WTC11 (cell line): ENCODE results near the gene SLC44A5.

ENCODE experiments used
- CREB1 ChIP-seq: sonication (generic); formaldehyde crosslinking; IDR thresholded peaks from 2 replicates; pipeline ENCODE4 v1.8.0; 2023; ENCODE audit warnings: mild to moderate bottlenecking, missing genetic modification reagents
- OVOL2 ChIP-seq: fragments of 250-450 bp; sonication (Bioruptor Pico); IDR thresholded peaks from 2 replicates; pipeline ENCODE4 v1.9.0; 2021; ENCODE audit warnings: mild to moderate bottlenecking, borderline replicate concordance
- TEAD1 ChIP-seq: sonication (generic); formaldehyde crosslinking; IDR thresholded peaks from 2 replicates; pipeline ENCODE4 v1.8.0; 2022; ENCODE audit warnings: mild to moderate bottlenecking, missing genetic modification reagents
- TF ChIP-seq, protein P1 (sequence below): sonication (generic); formaldehyde crosslinking; IDR thresholded peaks from 2 replicates; pipeline ENCODE4 v1.8.1; 2023; ENCODE audit warnings: mild to moderate bottlenecking, missing genetic modification reagents
- TF ChIP-seq, protein P2 (sequence below): sonication (generic); formaldehyde crosslinking; conservative IDR thresholded peaks from 2 replicates; pipeline ENCODE4 v1.8.1; 2023; ENCODE audit warnings: mild to moderate bottlenecking, low read depth, missing genetic modification reagents, moderate library complexity
- TF ChIP-seq, protein P3 (sequence below): sonication (generic); formaldehyde crosslinking; IDR thresholded peaks from 2 replicates; pipeline ENCODE4 v1.8.0; 2022; ENCODE audit warnings: mild to moderate bottlenecking, missing genetic modification reagents
- TF ChIP-seq, protein P4 (sequence below): fragments of 200-600 bp; IDR thresholded peaks from 2 replicates; pipeline ENCODE4 v1.8.0; 2022; ENCODE audit warnings: antibody characterized with exemption
- TF ChIP-seq, protein P5 (sequence below): sonication (generic); formaldehyde crosslinking; IDR thresholded peaks from 2 replicates; pipeline ENCODE4 v1.8.1; 2023; ENCODE audit warnings: mild to moderate bottlenecking, missing genetic modification reagents, moderate library complexity
- TF ChIP-seq, protein P6 (sequence below): sonication (generic); formaldehyde crosslinking; IDR thresholded peaks from 2 replicates; pipeline ENCODE4 v1.8.0; 2022; ENCODE audit warnings: mild to moderate bottlenecking, missing genetic modification reagents
- TF ChIP-seq, protein P7 (sequence below): sonication (generic); formaldehyde crosslinking; IDR thresholded peaks from 2 replicates; pipeline ENCODE4 v1.8.1; 2023; ENCODE audit warnings: mild to moderate bottlenecking, missing genetic modification reagents, borderline replicate concordance

DNA sequence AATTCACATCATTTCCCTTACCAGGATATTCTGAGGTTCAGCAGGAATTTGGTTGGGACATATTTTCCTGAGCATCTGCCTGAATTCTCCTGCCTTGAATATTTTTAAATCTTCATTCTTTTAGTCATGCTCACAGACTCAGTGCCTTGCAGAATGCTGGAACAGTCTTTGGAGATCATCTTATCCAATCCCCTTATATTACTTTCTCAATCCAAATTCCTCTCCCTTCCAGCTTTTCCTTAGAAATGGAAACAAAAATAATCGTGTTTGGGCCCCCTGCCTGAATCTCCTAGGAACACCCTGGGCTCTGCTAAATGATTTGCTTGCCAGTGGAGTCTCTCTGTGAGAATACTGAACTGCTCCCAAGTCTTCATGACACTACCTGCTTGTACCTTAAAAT is 438.4 kb downstream of the SLC44A5 start:
- TF ChIP-seq, protein P1, sequence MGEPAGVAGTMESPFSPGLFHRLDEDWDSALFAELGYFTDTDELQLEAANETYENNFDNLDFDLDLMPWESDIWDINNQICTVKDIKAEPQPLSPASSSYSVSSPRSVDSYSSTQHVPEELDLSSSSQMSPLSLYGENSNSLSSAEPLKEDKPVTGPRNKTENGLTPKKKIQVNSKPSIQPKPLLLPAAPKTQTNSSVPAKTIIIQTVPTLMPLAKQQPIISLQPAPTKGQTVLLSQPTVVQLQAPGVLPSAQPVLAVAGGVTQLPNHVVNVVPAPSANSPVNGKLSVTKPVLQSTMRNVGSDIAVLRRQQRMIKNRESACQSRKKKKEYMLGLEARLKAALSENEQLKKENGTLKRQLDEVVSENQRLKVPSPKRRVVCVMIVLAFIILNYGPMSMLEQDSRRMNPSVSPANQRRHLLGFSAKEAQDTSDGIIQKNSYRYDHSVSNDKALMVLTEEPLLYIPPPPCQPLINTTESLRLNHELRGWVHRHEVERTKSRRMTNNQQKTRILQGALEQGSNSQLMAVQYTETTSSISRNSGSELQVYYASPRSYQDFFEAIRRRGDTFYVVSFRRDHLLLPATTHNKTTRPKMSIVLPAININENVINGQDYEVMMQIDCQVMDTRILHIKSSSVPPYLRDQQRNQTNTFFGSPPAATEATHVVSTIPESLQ (CRISPR knock-in tag) = no peak
- TF ChIP-seq, protein P2, sequence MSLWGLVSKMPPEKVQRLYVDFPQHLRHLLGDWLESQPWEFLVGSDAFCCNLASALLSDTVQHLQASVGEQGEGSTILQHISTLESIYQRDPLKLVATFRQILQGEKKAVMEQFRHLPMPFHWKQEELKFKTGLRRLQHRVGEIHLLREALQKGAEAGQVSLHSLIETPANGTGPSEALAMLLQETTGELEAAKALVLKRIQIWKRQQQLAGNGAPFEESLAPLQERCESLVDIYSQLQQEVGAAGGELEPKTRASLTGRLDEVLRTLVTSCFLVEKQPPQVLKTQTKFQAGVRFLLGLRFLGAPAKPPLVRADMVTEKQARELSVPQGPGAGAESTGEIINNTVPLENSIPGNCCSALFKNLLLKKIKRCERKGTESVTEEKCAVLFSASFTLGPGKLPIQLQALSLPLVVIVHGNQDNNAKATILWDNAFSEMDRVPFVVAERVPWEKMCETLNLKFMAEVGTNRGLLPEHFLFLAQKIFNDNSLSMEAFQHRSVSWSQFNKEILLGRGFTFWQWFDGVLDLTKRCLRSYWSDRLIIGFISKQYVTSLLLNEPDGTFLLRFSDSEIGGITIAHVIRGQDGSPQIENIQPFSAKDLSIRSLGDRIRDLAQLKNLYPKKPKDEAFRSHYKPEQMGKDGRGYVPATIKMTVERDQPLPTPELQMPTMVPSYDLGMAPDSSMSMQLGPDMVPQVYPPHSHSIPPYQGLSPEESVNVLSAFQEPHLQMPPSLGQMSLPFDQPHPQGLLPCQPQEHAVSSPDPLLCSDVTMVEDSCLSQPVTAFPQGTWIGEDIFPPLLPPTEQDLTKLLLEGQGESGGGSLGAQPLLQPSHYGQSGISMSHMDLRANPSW (CRISPR knock-in tag) = no peak
- TF ChIP-seq, protein P3, sequence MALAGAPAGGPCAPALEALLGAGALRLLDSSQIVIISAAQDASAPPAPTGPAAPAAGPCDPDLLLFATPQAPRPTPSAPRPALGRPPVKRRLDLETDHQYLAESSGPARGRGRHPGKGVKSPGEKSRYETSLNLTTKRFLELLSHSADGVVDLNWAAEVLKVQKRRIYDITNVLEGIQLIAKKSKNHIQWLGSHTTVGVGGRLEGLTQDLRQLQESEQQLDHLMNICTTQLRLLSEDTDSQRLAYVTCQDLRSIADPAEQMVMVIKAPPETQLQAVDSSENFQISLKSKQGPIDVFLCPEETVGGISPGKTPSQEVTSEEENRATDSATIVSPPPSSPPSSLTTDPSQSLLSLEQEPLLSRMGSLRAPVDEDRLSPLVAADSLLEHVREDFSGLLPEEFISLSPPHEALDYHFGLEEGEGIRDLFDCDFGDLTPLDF (CRISPR knock-in tag) = no peak
- TF ChIP-seq, protein P4, sequence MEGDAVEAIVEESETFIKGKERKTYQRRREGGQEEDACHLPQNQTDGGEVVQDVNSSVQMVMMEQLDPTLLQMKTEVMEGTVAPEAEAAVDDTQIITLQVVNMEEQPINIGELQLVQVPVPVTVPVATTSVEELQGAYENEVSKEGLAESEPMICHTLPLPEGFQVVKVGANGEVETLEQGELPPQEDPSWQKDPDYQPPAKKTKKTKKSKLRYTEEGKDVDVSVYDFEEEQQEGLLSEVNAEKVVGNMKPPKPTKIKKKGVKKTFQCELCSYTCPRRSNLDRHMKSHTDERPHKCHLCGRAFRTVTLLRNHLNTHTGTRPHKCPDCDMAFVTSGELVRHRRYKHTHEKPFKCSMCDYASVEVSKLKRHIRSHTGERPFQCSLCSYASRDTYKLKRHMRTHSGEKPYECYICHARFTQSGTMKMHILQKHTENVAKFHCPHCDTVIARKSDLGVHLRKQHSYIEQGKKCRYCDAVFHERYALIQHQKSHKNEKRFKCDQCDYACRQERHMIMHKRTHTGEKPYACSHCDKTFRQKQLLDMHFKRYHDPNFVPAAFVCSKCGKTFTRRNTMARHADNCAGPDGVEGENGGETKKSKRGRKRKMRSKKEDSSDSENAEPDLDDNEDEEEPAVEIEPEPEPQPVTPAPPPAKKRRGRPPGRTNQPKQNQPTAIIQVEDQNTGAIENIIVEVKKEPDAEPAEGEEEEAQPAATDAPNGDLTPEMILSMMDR = no peak
- no peak for TF ChIP-seq CREB1 (CRISPR knock-in tag)
- no peak for TF ChIP-seq TEAD1 (CRISPR knock-in tag)
- TF ChIP-seq, protein P5, sequence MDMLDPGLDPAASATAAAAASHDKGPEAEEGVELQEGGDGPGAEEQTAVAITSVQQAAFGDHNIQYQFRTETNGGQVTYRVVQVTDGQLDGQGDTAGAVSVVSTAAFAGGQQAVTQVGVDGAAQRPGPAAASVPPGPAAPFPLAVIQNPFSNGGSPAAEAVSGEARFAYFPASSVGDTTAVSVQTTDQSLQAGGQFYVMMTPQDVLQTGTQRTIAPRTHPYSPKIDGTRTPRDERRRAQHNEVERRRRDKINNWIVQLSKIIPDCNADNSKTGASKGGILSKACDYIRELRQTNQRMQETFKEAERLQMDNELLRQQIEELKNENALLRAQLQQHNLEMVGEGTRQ (CRISPR knock-in tag) = no peak
- TF ChIP-seq, protein P6, sequence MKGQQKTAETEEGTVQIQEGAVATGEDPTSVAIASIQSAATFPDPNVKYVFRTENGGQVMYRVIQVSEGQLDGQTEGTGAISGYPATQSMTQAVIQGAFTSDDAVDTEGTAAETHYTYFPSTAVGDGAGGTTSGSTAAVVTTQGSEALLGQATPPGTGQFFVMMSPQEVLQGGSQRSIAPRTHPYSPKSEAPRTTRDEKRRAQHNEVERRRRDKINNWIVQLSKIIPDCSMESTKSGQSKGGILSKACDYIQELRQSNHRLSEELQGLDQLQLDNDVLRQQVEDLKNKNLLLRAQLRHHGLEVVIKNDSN (CRISPR knock-in tag) = no peak
- TF ChIP-seq OVOL2 (CRISPR knock-in tag) = no peak
- TF ChIP-seq, protein P7, sequence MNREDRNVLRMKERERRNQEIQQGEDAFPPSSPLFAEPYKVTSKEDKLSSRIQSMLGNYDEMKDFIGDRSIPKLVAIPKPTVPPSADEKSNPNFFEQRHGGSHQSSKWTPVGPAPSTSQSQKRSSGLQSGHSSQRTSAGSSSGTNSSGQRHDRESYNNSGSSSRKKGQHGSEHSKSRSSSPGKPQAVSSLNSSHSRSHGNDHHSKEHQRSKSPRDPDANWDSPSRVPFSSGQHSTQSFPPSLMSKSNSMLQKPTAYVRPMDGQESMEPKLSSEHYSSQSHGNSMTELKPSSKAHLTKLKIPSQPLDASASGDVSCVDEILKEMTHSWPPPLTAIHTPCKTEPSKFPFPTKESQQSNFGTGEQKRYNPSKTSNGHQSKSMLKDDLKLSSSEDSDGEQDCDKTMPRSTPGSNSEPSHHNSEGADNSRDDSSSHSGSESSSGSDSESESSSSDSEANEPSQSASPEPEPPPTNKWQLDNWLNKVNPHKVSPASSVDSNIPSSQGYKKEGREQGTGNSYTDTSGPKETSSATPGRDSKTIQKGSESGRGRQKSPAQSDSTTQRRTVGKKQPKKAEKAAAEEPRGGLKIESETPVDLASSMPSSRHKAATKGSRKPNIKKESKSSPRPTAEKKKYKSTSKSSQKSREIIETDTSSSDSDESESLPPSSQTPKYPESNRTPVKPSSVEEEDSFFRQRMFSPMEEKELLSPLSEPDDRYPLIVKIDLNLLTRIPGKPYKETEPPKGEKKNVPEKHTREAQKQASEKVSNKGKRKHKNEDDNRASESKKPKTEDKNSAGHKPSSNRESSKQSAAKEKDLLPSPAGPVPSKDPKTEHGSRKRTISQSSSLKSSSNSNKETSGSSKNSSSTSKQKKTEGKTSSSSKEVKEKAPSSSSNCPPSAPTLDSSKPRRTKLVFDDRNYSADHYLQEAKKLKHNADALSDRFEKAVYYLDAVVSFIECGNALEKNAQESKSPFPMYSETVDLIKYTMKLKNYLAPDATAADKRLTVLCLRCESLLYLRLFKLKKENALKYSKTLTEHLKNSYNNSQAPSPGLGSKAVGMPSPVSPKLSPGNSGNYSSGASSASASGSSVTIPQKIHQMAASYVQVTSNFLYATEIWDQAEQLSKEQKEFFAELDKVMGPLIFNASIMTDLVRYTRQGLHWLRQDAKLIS (CRISPR knock-in tag) = no peak
